Smooth muscle cell of the coronary artery (primary cell): ENCODE measurements around the gene GMPR. TPM values are rescaled to one million over a fixed set of nuclear protein-coding genes. Genes with fewer than 3 reads are reported as not detected.

ENCODE experiments used
- total RNA-seq: library from RNA; depleted of rRNA; stranded (reverse); fragments of >200 nt; gene quantifications from 2 replicates; pipeline ENCODE4 v1.2.3, GENCODE V29; 2014; ENCODE audit warnings: low replicate concordance

Gene GMPR
- total RNA-seq, result 8.5 and 20.0 TPM in 2 replicates

GRCh38 chr6:16238057-16238962 lies at the start of gene GMPR:
Gene GMPR (plus strand): TSS chr6:16238587. CDS start chr6:16238694, 107 bp downstream.

Other genes starting within 250 kb of the GMPR start
- 10.8 and 20.7 TPM in 2 replicates for gene MYLIP, start 109.5 kb upstream of the GMPR start, total RNA-seq